ENCODE data around the gene PON2. TPM values are rescaled to one million over a fixed set of nuclear protein-coding genes. Genes with fewer than 3 reads are reported as not detected.

PON2 gene
- total RNA-seq, 1 donor from 2014 or later, result 54.7 TPM

GRCh38 chr7:95446618-95447017 lies 11.8 kb upstream of the PON2 start:
- no peak for DNase-seq (ENCODE audit: low spot score)

- DNase-seq (ENCODE audit: low spot score), result no peak
Observed at GRCh38 chr7:95444796-95445195, 10.0 kb upstream of the PON2 start.

GRCh38 chr7:95441042-95441823 lies 6.4 kb upstream of the PON2 start:
- DNase-seq (ENCODE audit: low spot score), result no peak

- DNase-seq (ENCODE audit: low spot score), result no peak
Observed at GRCh38 chr7:95440394-95441038, 5.7 kb upstream of the PON2 start.

GRCh38 chr7:95436407-95436806 lies 1.6 kb upstream of the PON2 start:
- DNase-seq (ENCODE audit: low spot score), result no peak

GRCh38 chr7:95435422-95435780 lies 573 bp upstream of the PON2 start:
- no peak for DNase-seq (ENCODE audit: low spot score)

- no peak for DNase-seq (ENCODE audit: low spot score)
Observed at GRCh38 chr7:95433952-95434556, 774 bp downstream of the PON2 start.

- no peak for DNase-seq (ENCODE audit: low spot score)
Observed at GRCh38 chr7:95433129-95433528, 1.7 kb downstream of the PON2 start.

GRCh38 chr7:95432606-95433005 lies 2.2 kb downstream of the PON2 start:
- no peak for DNase-seq (ENCODE audit: low spot score)

- no peak for DNase-seq (ENCODE audit: low spot score)
Observed at GRCh38 chr7:95430864-95431263, 4.0 kb downstream of the PON2 start.

- no peak for DNase-seq (ENCODE audit: low spot score)
Observed at GRCh38 chr7:95429241-95429990, 5.4 kb downstream of the PON2 start.

- no peak for DNase-seq (ENCODE audit: low spot score)
Observed at GRCh38 chr7:95427914-95428516, 6.8 kb downstream of the PON2 start.

GRCh38 chr7:95427166-95427565 lies 7.7 kb downstream of the PON2 start:
- no peak for DNase-seq (ENCODE audit: low spot score)

- no peak for DNase-seq (ENCODE audit: low spot score)
Observed at GRCh38 chr7:95425694-95426093, 9.1 kb downstream of the PON2 start.

GRCh38 chr7:95424716-95425115 lies 10.1 kb downstream of the PON2 start:
- DNase-seq (ENCODE audit: low spot score), result no peak

- no peak for DNase-seq (ENCODE audit: low spot score)
Observed at GRCh38 chr7:95421847-95422444, 12.9 kb downstream of the PON2 start.

GRCh38 chr7:95421000-95421846 lies 13.6 kb downstream of the PON2 start:
- DNase-seq (ENCODE audit: low spot score), result no peak

GRCh38 chr7:95412075-95412474 lies 22.8 kb downstream of the PON2 start:
- no peak for DNase-seq (ENCODE audit: low spot score)

GRCh38 chr7:95411666-95412065 lies 23.2 kb downstream of the PON2 start:
- no peak for DNase-seq (ENCODE audit: low spot score)

GRCh38 chr7:95411036-95411435 lies 23.8 kb downstream of the PON2 start:
- DNase-seq (ENCODE audit: low spot score), result no peak

Measured in mesenteric fat pad (tissue), 1 donor.